ENCODE results near the gene STPG3.

Gene STPG3

GRCh38 chr9:137262909-137263285, 11.8 kb downstream of the STPG3 start:
- no peak for TF ChIP-seq CTCF (conservative IDR thresholded peaks at IDR 0.05; ENCODE audit: low read length)
- no peak for DNase-seq (ENCODE audit: low read depth)
- H3K4me3 ChIP-seq (ENCODE audit: low read length): no peak overlapping the region

DNA sequence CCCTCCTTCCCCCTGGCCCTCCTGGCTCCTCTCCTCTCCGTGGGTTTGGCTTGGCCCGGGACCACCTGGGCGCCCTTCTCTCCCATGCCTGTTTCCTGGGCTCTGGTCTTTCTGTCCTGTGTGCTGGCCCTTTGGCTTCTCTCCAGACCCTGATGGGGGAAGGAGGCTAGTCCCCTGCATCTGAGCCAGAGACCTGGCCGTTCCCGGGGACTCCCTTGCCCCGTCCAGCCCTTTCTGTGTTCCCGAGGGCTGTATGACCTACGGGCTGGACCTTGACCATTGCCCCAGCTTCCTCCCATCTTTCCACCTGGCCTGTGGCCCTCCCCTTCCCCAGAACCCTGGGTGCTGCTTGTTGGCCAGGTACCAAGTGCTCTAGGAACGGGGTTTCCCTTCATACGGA, 12.4 kb downstream of the STPG3 start:
- TF ChIP-seq CTCF (conservative IDR thresholded peaks at IDR 0.05; ENCODE audit: low read length): no peak
- no peak for DNase-seq (ENCODE audit: low read depth)
- H3K4me3 ChIP-seq (ENCODE audit: low read length): no peak overlapping the region

GRCh38 chr9:137264067-137264466, 13.0 kb downstream of the STPG3 start:
- no peak overlapping the region for H3K4me3 ChIP-seq (ENCODE audit: low read length)
- no peak for TF ChIP-seq CTCF (conservative IDR thresholded peaks at IDR 0.05; ENCODE audit: low read length)
- no peak for DNase-seq (ENCODE audit: low read depth)

GRCh38 chr9:137265496-137266161, 14.5 kb downstream of the STPG3 start:
- no peak for DNase-seq (ENCODE audit: low read depth)
- no peak for TF ChIP-seq CTCF (conservative IDR thresholded peaks at IDR 0.05; ENCODE audit: low read length)
- H3K4me3 ChIP-seq (ENCODE audit: low read length): no peak overlapping the region

DNA sequence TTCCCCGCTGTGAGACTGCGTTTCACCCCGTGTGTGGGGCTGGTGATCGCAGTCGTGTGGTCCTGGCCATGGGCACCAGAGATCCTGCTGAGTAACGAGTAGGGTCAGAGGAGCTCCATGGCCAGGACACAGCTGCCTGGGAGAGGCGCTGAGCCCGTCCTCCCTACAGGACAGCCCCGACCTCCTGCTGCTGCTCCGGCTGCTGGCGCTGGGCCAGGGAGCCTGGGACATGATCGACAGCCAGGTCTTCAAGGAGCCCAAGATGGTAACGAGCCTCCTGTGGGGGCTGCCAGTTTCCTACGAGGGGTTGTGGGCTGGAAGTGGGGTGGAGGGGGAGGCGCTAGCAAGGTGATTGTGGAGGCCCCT, 15.1 kb downstream of the STPG3 start:
- no peak for TF ChIP-seq CTCF (conservative IDR thresholded peaks at IDR 0.05; ENCODE audit: low read length)
- no peak overlapping the region for H3K4me3 ChIP-seq (ENCODE audit: low read length)

DNA sequence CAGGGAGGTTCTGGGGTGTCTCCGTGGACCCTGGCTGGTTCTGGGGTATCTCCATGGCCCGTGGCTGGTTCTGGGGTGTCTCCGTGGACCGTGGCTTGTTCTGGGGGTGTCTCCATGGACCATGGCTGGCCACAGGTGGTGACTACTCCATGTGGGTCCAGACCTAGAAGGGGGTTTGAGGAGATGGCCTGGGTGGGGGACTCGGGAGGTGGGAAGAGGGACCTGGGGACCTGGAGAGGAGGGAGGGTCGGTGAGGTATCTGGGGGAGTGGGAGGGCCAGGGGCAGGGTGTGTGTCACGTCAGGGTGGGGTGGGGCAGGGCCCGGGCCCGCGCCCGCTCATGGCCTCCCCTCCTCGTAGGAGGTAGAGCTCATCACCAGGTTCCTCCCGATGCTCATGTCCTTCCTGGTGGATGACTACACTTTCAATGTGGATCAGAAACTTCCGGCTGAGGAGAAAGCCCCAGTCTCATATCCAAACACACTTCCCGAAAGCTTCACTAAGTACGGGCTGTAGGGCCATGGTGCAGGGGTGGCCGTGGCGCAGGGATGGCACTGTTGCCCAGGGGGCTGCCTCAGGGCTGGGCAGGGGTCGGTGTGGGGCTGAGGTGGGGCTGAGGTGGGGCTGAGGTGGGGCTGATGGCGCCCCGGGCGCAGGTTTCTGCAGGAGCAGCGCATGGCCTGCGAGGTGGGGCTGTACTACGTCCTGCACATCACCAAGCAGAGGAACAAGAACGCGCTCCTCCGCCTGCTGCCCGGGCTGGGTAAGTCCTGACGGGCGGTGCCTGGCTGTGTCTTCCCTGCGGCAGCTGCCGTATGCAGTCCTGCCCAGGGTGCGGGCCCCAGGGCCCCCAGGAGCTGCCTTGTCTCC, 15.7 kb downstream of the STPG3 start:
- H3K4me3 ChIP-seq (ENCODE audit: low read length): no peak overlapping the region
- no peak for TF ChIP-seq CTCF (conservative IDR thresholded peaks at IDR 0.05; ENCODE audit: low read length)
- no peak for DNase-seq (ENCODE audit: low read depth)

More for the DNA sequence above, 15.1 kb downstream of the STPG3 start:
- no peak for DNase-seq (ENCODE audit: low read depth)

GRCh38 chr9:137267933-137268355, 16.9 kb downstream of the STPG3 start:
- DNase-seq (ENCODE audit: low read depth): no peak
- no peak overlapping the region for H3K4me3 ChIP-seq (ENCODE audit: low read length)
- no peak for TF ChIP-seq CTCF (conservative IDR thresholded peaks at IDR 0.05; ENCODE audit: low read length)

All from AG10803 (cell line).